HCT116 (cell line): ENCODE data around the gene KCNIP4. TPM values are rescaled to one million over a fixed set of nuclear protein-coding genes. Genes with fewer than 3 reads are reported as not detected.

ENCODE experiments used
- ATAC-seq: fragments of 200-7000 bp; cut with Tn5 transposase; 2 replicates; pipeline ENCODE4 v1.9.1; 2020; ENCODE audit warnings: mild to moderate bottlenecking, moderate library complexity
- BruUV-seq: library from RNA; stranded (reverse); fragments of 400-500 nt; replicated peaks from 2 replicates; lab custom pipeline; 2021; lab: Mats Ljungman, UMichigan
- CTCF ChIA-PET: fragments of 300-600 bp; sonication (Branson Sonifier 250); formaldehyde crosslinking; loops from one replicate; lab custom pipeline; 2021; ENCODE audit warnings: antibody characterized with exemption; lab: Charles Lee
- POLR2A ChIA-PET: fragments of 300-600, 350-600 bp; sonication (Branson Sonifier 250); formaldehyde crosslinking; loops from one replicate; lab custom pipeline; 2021; ENCODE audit warnings: antibody characterized with exemption; lab: Charles Lee
- RAD21 ChIA-PET, 2 experiments: fragments of 300-600 bp; sonication (Branson Sonifier 250); formaldehyde crosslinking; loops; one replicate each; lab custom pipeline; 2023; ENCODE audit warnings: low total read pairs in 2 of 2; ENCODE audit not compliant: uncharacterized antibody in 2 of 2, unreplicated experiment in 2 of 2, low non-redundant PET in 1 of 2; lab: Charles Lee
- DNase-seq: peaks from one replicate; pipeline ENCODE4 v3.0.0-alpha.2; 2010; ENCODE audit warnings: low read depth, low spot score
- H2AFZ ChIP-seq: fragments of 200-600 bp; shearing (Covaris generic), sonication (generic); 2 replicates; pipeline ENCODE4 v1.6.1; 2017; ENCODE audit warnings: low read depth, mixed run types, mixed read lengths, antibody characterized with exemption, low read length; ENCODE audit not compliant: poor library complexity, severe bottlenecking
- H3K27ac ChIP-seq: 2 replicates; pipeline ENCODE4 v1.5.1; 2012; ENCODE audit warnings: low read depth, low read length
- H3K27me3 ChIP-seq: fragments of 200-600 bp; sonication (generic); 2 replicates; pipeline ENCODE4 v1.6.1; 2016; ENCODE audit warnings: mixed run types, low read length, mixed read lengths; ENCODE audit not compliant: insufficient read depth
- H3K36me3 ChIP-seq, 2 experiments: fragments of 200-500 bp in 1 of 2; fragments of 200-600 bp in 1 of 2; sonication (Bioruptor generic) in 1 of 2; sonication (generic) in 1 of 2; 2 replicates each; pipeline versions ENCODE4 v1.5.1 to v1.6.1; 2014 to 2016; ENCODE audit warnings: low read length in 2 of 2, inconsistent platforms in 1 of 2, mixed read lengths in 1 of 2, mixed run types in 1 of 2; ENCODE audit not compliant: insufficient read depth in 2 of 2, control insufficient read depth in 1 of 2
- H3K4me1 ChIP-seq, 2 experiments: fragments of 200-600 bp in 1 of 2; sonication (generic) in 1 of 2; 2 replicates each; pipeline versions ENCODE4 v1.5.1 to v1.6.1; 2012 to 2017; ENCODE audit warnings: low read length in 2 of 2, inconsistent platforms in 1 of 2, mild to moderate bottlenecking in 1 of 2, mixed read lengths in 1 of 2, mixed run types in 1 of 2, moderate library complexity in 1 of 2; ENCODE audit not compliant: insufficient read depth in 2 of 2, control insufficient read depth in 1 of 2
- H3K4me2 ChIP-seq: fragments of 200-600 bp; sonication (generic); 2 replicates; pipeline ENCODE4 v1.6.1; 2017; ENCODE audit warnings: mixed run types, low read length, mixed read lengths
- H3K4me3 ChIP-seq, 2 experiments: fragments of 200-600 bp in 1 of 2; sonication (generic) in 1 of 2; replicated peaks in 1 of 2; 2 replicates each; pipeline ENCODE4 v1.5.1; 2011 to 2016; ENCODE audit warnings: low read length in 2 of 2, control low read depth in 1 of 2, low read depth in 1 of 2, mild to moderate bottlenecking in 1 of 2, mixed read lengths in 1 of 2, mixed run types in 1 of 2
- H3K79me2 ChIP-seq: fragments of 200-600 bp; sonication (generic); 2 replicates; pipeline ENCODE4 v1.6.1; 2017; ENCODE audit warnings: mild to moderate bottlenecking, mixed run types, low read length, moderate library complexity, mixed read lengths; ENCODE audit not compliant: insufficient read depth
- H3K9ac ChIP-seq: fragments of 200-600 bp; sonication (generic); 2 replicates; pipeline ENCODE4 v1.6.1; 2016; ENCODE audit warnings: low read length, mixed read lengths
- H3K9me2 ChIP-seq: fragments of 200-600 bp; sonication (generic), shearing (Covaris generic); 2 replicates; pipeline ENCODE4 v1.6.1; 2017; ENCODE audit warnings: mixed run types, mild to moderate bottlenecking, moderate library complexity; ENCODE audit not compliant: insufficient read depth
- H3K9me3 ChIP-seq, 2 experiments: fragments of 200-500 bp in 1 of 2; fragments of 200-600 bp in 1 of 2; sonication (Bioruptor generic) in 1 of 2; sonication (generic) in 1 of 2; 2 replicates each; pipeline ENCODE4 v1.6.1; 2014 to 2017; ENCODE audit warnings: low read length in 2 of 2, mixed read lengths in 2 of 2, inconsistent platforms in 1 of 2, low read depth in 1 of 2, mild to moderate bottlenecking in 1 of 2, mixed run types in 1 of 2, moderate library complexity in 1 of 2; ENCODE audit not compliant: control insufficient read depth in 1 of 2, insufficient read depth in 1 of 2
- H4K20me1 ChIP-seq: fragments of 200-600 bp; sonication (generic), shearing (Covaris generic); 2 replicates; pipeline ENCODE4 v1.6.1; 2017; ENCODE audit warnings: mixed run types, mild to moderate bottlenecking, moderate library complexity; ENCODE audit not compliant: insufficient read depth
- CBX3 ChIP-seq: IDR thresholded peaks from 2 replicates; pipeline ENCODE4 v1.6.1; 2012; ENCODE audit warnings: low read depth
- EGR1 ChIP-seq: IDR thresholded peaks from 2 replicates; pipeline ENCODE4 v1.6.1; 2012; ENCODE audit warnings: low read depth
- ELF1 ChIP-seq: IDR thresholded peaks from 2 replicates; pipeline ENCODE4 v1.6.1; 2012; ENCODE audit warnings: low read depth, borderline replicate concordance
- EZH2phosphoT487 ChIP-seq: fragments of 200-600 bp; IDR thresholded peaks from 2 replicates; pipeline ENCODE4 v1.6.1; 2018; ENCODE audit warnings: antibody characterized with exemption, borderline replicate concordance
- FOSL1 ChIP-seq: IDR thresholded peaks from 2 replicates; pipeline ENCODE4 v1.6.1; 2012; ENCODE audit warnings: low read depth
- JUND ChIP-seq: IDR thresholded peaks from 2 replicates; pipeline ENCODE4 v1.6.1; 2012
- MAX ChIP-seq: IDR thresholded peaks from 2 replicates; pipeline ENCODE4 v1.6.1; 2012
- POLR2A ChIP-seq: IDR thresholded peaks from 2 replicates; pipeline ENCODE4 v1.7.0; 2011; ENCODE audit warnings: borderline replicate concordance; ENCODE audit not compliant: insufficient read depth, insufficient read length; ENCODE audit errors: extremely low read depth
- POLR2AphosphoS5 ChIP-seq: IDR thresholded peaks from 2 replicates; pipeline ENCODE4 v1.6.1; 2011; ENCODE audit warnings: mild to moderate bottlenecking, low read depth, low read length, moderate library complexity
- RAD21 ChIP-seq: IDR thresholded peaks from 2 replicates; pipeline ENCODE4 v1.6.1; 2012; ENCODE audit warnings: low read depth, mild to moderate bottlenecking
- SP1 ChIP-seq: IDR thresholded peaks from 2 replicates; pipeline ENCODE4 v1.6.1; 2012; ENCODE audit warnings: low read depth
- SRF ChIP-seq: IDR thresholded peaks from 2 replicates; pipeline ENCODE4 v1.6.1; 2012; ENCODE audit warnings: low read depth
- TCF7L2 ChIP-seq: IDR thresholded peaks from 2 replicates; pipeline ENCODE4 v1.7.0; 2011; ENCODE audit warnings: borderline replicate concordance, inconsistent platforms; ENCODE audit not compliant: insufficient read depth, insufficient read length; ENCODE audit errors: extremely low read depth
- YY1 ChIP-seq: IDR thresholded peaks from 2 replicates; pipeline ENCODE4 v1.6.1; 2011; ENCODE audit warnings: low read length, low read depth, moderate library complexity, mild to moderate bottlenecking; ENCODE audit not compliant: insufficient replicate concordance; ENCODE audit errors: extremely low read depth
- ZFX ChIP-seq: fragments of 450-650 bp; IDR thresholded peaks from 2 replicates; pipeline ENCODE4 v1.6.1; 2017
- intact Hi-C: fragments of 100-400 bp; cut with micrococcal nuclease; formaldehyde crosslinking; loops from 2 replicates; pipeline ENCODE4 v1.10.0; 2022
- total RNA-seq: library from RNA; stranded (reverse); gene quantifications from one replicate; pipeline ENCODE4 v1.2.1, GENCODE V29; 2021; ENCODE audit not compliant: unreplicated experiment
- TF ChIP-seq, protein P1 (sequence below), 3 experiments: fragments of 200-600 bp in 1 of 3; sonication (generic) in 1 of 3; IDR thresholded peaks in 2 of 3; conservative IDR thresholded peaks in 1 of 3; 2 replicates each; pipeline ENCODE4 v1.5.1; 2012 to 2017; ENCODE audit warnings: low read depth in 2 of 3, low read length in 2 of 3, antibody characterized with exemption in 1 of 3, borderline replicate concordance in 1 of 3, control low read depth in 1 of 3, mild to moderate bottlenecking in 1 of 3, mixed read lengths in 1 of 3, mixed run types in 1 of 3, moderate library complexity in 1 of 3; ENCODE audit not compliant: insufficient read depth in 1 of 3
- TF ChIP-seq, protein P2 (sequence below): IDR thresholded peaks from 2 replicates; pipeline ENCODE4 v1.6.1; 2012

KCNIP4 gene
- total RNA-seq, 1 experiment from 2014 or later, result not detected

GRCh38 chr4:21953653-21954052 is 5.1 kb upstream of the KCNIP4 start:
- no peaks in the 10 kb centered on the region for H4K20me1 ChIP-seq
- no peaks in the 10 kb centered on the region for H3K4me1 ChIP-seq
- intact Hi-C loops, result no loop called here
- H3K4me3 ChIP-seq, result no peak overlapping the region
- no TSS peak for BruUV-seq
- no peak overlapping the region for H3K27ac ChIP-seq
- RAD21 ChIA-PET, result no interaction called here
- TF ChIP-seq, protein P1, sequence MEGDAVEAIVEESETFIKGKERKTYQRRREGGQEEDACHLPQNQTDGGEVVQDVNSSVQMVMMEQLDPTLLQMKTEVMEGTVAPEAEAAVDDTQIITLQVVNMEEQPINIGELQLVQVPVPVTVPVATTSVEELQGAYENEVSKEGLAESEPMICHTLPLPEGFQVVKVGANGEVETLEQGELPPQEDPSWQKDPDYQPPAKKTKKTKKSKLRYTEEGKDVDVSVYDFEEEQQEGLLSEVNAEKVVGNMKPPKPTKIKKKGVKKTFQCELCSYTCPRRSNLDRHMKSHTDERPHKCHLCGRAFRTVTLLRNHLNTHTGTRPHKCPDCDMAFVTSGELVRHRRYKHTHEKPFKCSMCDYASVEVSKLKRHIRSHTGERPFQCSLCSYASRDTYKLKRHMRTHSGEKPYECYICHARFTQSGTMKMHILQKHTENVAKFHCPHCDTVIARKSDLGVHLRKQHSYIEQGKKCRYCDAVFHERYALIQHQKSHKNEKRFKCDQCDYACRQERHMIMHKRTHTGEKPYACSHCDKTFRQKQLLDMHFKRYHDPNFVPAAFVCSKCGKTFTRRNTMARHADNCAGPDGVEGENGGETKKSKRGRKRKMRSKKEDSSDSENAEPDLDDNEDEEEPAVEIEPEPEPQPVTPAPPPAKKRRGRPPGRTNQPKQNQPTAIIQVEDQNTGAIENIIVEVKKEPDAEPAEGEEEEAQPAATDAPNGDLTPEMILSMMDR (IDR thresholded peaks at IDR 0.05 in 2 of 3, conservative IDR thresholded peaks at IDR 0.05 in 1 of 3; ENCODE audit: borderline replicate concordance in 1 of 3, insufficient read depth in 1 of 3, low read depth in 2 of 3, low read length in 2 of 3), result no peak
- TF ChIP-seq EGR1 (no peak), SP1 (no peak), POLR2AphosphoS5 (no peak), MAX (no peak)
- TF ChIP-seq, protein P2, sequence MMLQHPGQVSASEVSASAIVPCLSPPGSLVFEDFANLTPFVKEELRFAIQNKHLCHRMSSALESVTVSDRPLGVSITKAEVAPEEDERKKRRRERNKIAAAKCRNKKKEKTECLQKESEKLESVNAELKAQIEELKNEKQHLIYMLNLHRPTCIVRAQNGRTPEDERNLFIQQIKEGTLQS, result no peak
- TF ChIP-seq, all 23 proteins: peak for 0
- Histone ChIP-seq H3K27me3 (no peaks in the 10 kb centered on the region), H3K36me3 (no peaks in the 10 kb centered on the region), H2AFZ (no peak overlapping the region), H3K9me2 (no peaks in the 10 kb centered on the region), H3K79me2 (no peaks in the 10 kb centered on the region), H3K4me2 (no peak overlapping the region), H3K9ac (no peak overlapping the region), H3K9me3 (peaks cover 0 to 6% of the 10 kb centered on the region in 2 experiments; a peak in 2 of 4 replicates)
- ATAC-seq, result no peak
- no peak for DNase-seq
- POLR2A ChIA-PET, result no interaction called here
- CTCF ChIA-PET, result no interaction called here

- no peak overlapping the region for H2AFZ ChIP-seq
- POLR2A ChIA-PET, result no interaction called here
- H3K79me2 ChIP-seq, result no peaks in the 10 kb centered on the region
- peaks cover 0 to 8% of the 10 kb centered on the region in 2 experiments; a peak in 2 of 4 replicates for H3K9me3 ChIP-seq
- H3K27me3 ChIP-seq, result no peaks in the 10 kb centered on the region
- intact Hi-C loops, result no loop called here
- RAD21 ChIA-PET, result no interaction called here
- no peak overlapping the region for H3K4me2 ChIP-seq
- no peaks in the 10 kb centered on the region for H3K36me3 ChIP-seq
- CTCF ChIA-PET, result no interaction called here
- BruUV-seq, result no TSS peak
- no peaks in the 10 kb centered on the region for H3K4me1 ChIP-seq
- H4K20me1 ChIP-seq, result no peaks in the 10 kb centered on the region
- H3K27ac ChIP-seq, result no peak overlapping the region
- DNase-seq (no peak), ATAC-seq (no peak)
- no peak overlapping the region for H3K4me3 ChIP-seq
- no peak overlapping the region for H3K9ac ChIP-seq
- H3K9me2 ChIP-seq, result no peaks in the 10 kb centered on the region
- TF ChIP-seq CBX3, result no peak
- TF ChIP-seq SP1, result no peak
- TF ChIP-seq FOSL1, result no peak
- no peak for TF ChIP-seq MAX
- TF ChIP-seq SRF, result no peak
- TF ChIP-seq ELF1, result no peak
- TF ChIP-seq YY1, result no peak
- TF ChIP-seq, protein P1 (IDR thresholded peaks at IDR 0.05 in 2 of 3, conservative IDR thresholded peaks at IDR 0.05 in 1 of 3; ENCODE audit: borderline replicate concordance in 1 of 3, insufficient read depth in 1 of 3, low read depth in 2 of 3, low read length in 2 of 3), result no peak
- no peak for TF ChIP-seq TCF7L2
- TF ChIP-seq JUND, result no peak
- TF ChIP-seq ZFX, result no peak
- TF ChIP-seq POLR2AphosphoS5, result no peak
- TF ChIP-seq POLR2A, result no peak
- TF ChIP-seq RAD21, result no peak
- TF ChIP-seq EZH2phosphoT487, result no peak
Measured at GRCh38 chr4:21952549-21952948, 4.0 kb upstream of the KCNIP4 start.
